Endothelial cell of umbilical vein (primary cell): Measurements from ENCODE around the gene ITSN1. TPM values are rescaled to one million over a fixed set of nuclear protein-coding genes. Genes with fewer than 3 reads are reported as not detected.
A peak's percentile ranks its signal among the peaks of the same experiment; 100 is the strongest.

ENCODE experiments used
- BruUV-seq: library from RNA; stranded (reverse); fragments of 400-500 nt; replicated peaks from 2 replicates; lab custom pipeline; 2021; lab: Mats Ljungman, UMichigan
- CTCF ChIA-PET: fragments of 300-600, 350-600 bp; sonication (Branson Sonifier 250); formaldehyde crosslinking; loops from one replicate; lab custom pipeline; 2021; ENCODE audit warnings: antibody characterized with exemption, inconsistent platforms; lab: Charles Lee
- POLR2A ChIA-PET: fragments of 300-600, 350-600 bp; sonication (Branson Sonifier 250); formaldehyde crosslinking; loops from one replicate; lab custom pipeline; 2021; ENCODE audit warnings: antibody characterized with exemption, inconsistent platforms; lab: Charles Lee
- DNase-seq: peaks from one replicate; pipeline ENCODE4 v3.0.0-alpha.2; 2011; ENCODE audit warnings: low read depth, low spot score
- FAIRE-seq: peaks from 2 replicates; lab custom pipeline; 2011; peaks lifted over from hg19 to GRCh38; lab: Jason Lieb, UNC
- H2AFZ ChIP-seq: 2 replicates; pipeline ENCODE4 v1.6.0; 2012; ENCODE audit warnings: low read depth, low read length, control low read depth, inconsistent platforms
- H3K27ac ChIP-seq: 2 replicates; pipeline ENCODE4 v1.5.1; 2011; ENCODE audit warnings: low read depth, mild to moderate bottlenecking, control low read depth, low read length, moderate library complexity; ENCODE audit not compliant: insufficient read depth
- H3K27me3 ChIP-seq, 2 experiments: 2 replicates each; pipeline versions ENCODE4 v1.6.0 to v1.6.1; 2011; ENCODE audit warnings: low read length in 2 of 2, mixed read lengths in 1 of 2; ENCODE audit not compliant: control insufficient read depth in 2 of 2, insufficient read depth in 2 of 2
- H3K36me3 ChIP-seq, 2 experiments: 2 replicates in 1 of 2; 3 replicates in 1 of 2; pipeline ENCODE4 v1.5.1; 2011; ENCODE audit warnings: low read length in 2 of 2, mild to moderate bottlenecking in 1 of 2, moderate library complexity in 1 of 2; ENCODE audit not compliant: control insufficient read depth in 2 of 2, insufficient read depth in 2 of 2; ENCODE audit errors: extremely low read depth in 1 of 2
- H3K4me1 ChIP-seq: 3 replicates; pipeline ENCODE4 v1.5.1; 2011; ENCODE audit warnings: mild to moderate bottlenecking, low read length; ENCODE audit not compliant: control insufficient read depth, insufficient read depth; ENCODE audit errors: extremely low read depth
- H3K4me2 ChIP-seq: 2 replicates; pipeline ENCODE4 v1.6.1; 2011; ENCODE audit warnings: low read length, control low read depth, mixed read lengths; ENCODE audit not compliant: insufficient read depth
- H3K4me3 ChIP-seq, 3 experiments: fragments of 200-600 bp in 1 of 3; sonication (generic), shearing (Covaris generic) in 1 of 3; replicated peaks in 1 of 3; 2 replicates each; pipeline ENCODE4 v1.5.1; 2011 to 2016; ENCODE audit warnings: control low read depth in 3 of 3, low read length in 3 of 3, mild to moderate bottlenecking in 2 of 3, inconsistent platforms in 1 of 3, low read depth in 1 of 3, moderate library complexity in 1 of 3; ENCODE audit not compliant: insufficient read depth in 1 of 3
- H3K79me2 ChIP-seq: 2 replicates; pipeline ENCODE4 v1.6.0; 2012; ENCODE audit warnings: low read length, inconsistent platforms; ENCODE audit not compliant: control insufficient read depth, insufficient read depth
- H3K9ac ChIP-seq: replicated peaks from 2 replicates; pipeline ENCODE3; 2011; ENCODE audit warnings: low read length, control low read depth; ENCODE audit not compliant: insufficient read depth; ENCODE audit errors: extremely low read depth
- H3K9me1 ChIP-seq: replicated peaks from 3 replicates; pipeline ENCODE4 v1.6.0; 2011; ENCODE audit warnings: mild to moderate bottlenecking, low read length; ENCODE audit not compliant: control insufficient read depth, insufficient read depth; ENCODE audit errors: extremely low read depth
- H3K9me3 ChIP-seq: replicated peaks from 2 replicates; pipeline ENCODE4 v1.5.1; 2012; ENCODE audit warnings: low read length, inconsistent platforms; ENCODE audit not compliant: control insufficient read depth, insufficient read depth
- H4K20me1 ChIP-seq: replicated peaks from 2 replicates; pipeline ENCODE3; 2011; ENCODE audit warnings: mild to moderate bottlenecking, low read length; ENCODE audit not compliant: control insufficient read depth, insufficient read depth; ENCODE audit errors: extremely low read depth
- CTCF ChIP-seq, 2 donors: IDR thresholded peaks; 1 replicate in 1 of 2; 2 replicates in 1 of 2; pipeline ENCODE4 v1.5.1; 2011; ENCODE audit warnings: low read length in 2 of 2, mild to moderate bottlenecking in 2 of 2, moderate library complexity in 2 of 2, control low read depth in 1 of 2, inconsistent platforms in 1 of 2, low read depth in 1 of 2; ENCODE audit not compliant: insufficient read depth in 1 of 2; ENCODE audit errors: extremely low read depth in 1 of 2
- EZH2 ChIP-seq: IDR thresholded peaks from 2 replicates; pipeline ENCODE4 v1.6.1; 2012; ENCODE audit warnings: borderline replicate concordance, low read depth, mild to moderate bottlenecking, moderate library complexity, low read length, inconsistent platforms; ENCODE audit not compliant: severe bottlenecking
- FOS ChIP-seq: IDR thresholded peaks from 2 replicates; pipeline ENCODE4 v1.6.1; 2011; ENCODE audit warnings: mild to moderate bottlenecking, low read length, moderate library complexity, borderline replicate concordance; ENCODE audit not compliant: insufficient read depth
- GATA2 ChIP-seq: IDR thresholded peaks from 2 replicates; pipeline ENCODE4 v1.7.0; 2011; ENCODE audit warnings: low read depth, mild to moderate bottlenecking, moderate library complexity, mixed read lengths, low read length; ENCODE audit not compliant: insufficient read length, insufficient read depth
- JUN ChIP-seq: IDR thresholded peaks from 2 replicates; pipeline ENCODE4 v1.6.1; 2011; ENCODE audit warnings: borderline replicate concordance, low read depth; ENCODE audit not compliant: insufficient read length, insufficient read depth
- MAX ChIP-seq: IDR thresholded peaks from 2 replicates; pipeline ENCODE4 v1.6.1; 2011; ENCODE audit not compliant: insufficient read depth, insufficient read length
- MYC ChIP-seq: IDR thresholded peaks from one replicate; pipeline ENCODE4 v1.6.1; 2011; ENCODE audit warnings: mild to moderate bottlenecking, low read depth, low read length
- POLR2A ChIP-seq: IDR thresholded peaks from 2 replicates; pipeline ENCODE4 v1.6.1; 2012; ENCODE audit warnings: low read depth, mild to moderate bottlenecking, control low read depth, low read length
- POLR2AphosphoS5 ChIP-seq: IDR thresholded peaks from 2 replicates; pipeline ENCODE4 v1.6.1; 2012; ENCODE audit warnings: low read depth, mild to moderate bottlenecking, control low read depth, low read length, moderate library complexity; ENCODE audit not compliant: insufficient read depth
- dilution Hi-C: fragments of 300-500 bp; cut with MboI; formaldehyde crosslinking; loops from one replicate; pipeline ENCODE4 v1.15.0; 2019; ENCODE audit warnings: low sequenced_read_pairs; ENCODE audit not compliant: extremely low pct_ligation_motif_present
- intact Hi-C: fragments of 100-400 bp; cut with micrococcal nuclease; formaldehyde crosslinking; loops from one replicate; pipeline ENCODE4 v1.10.0; 2022
- polyA plus RNA-seq, 4 experiments: library from polyadenylated mRNA; depleted of rRNA in 3 of 4; stranded (reverse) in 3 of 4; unstranded in 1 of 4; fragments of >200 nt; gene quantifications; 2 replicates each; pipeline versions ENCODE4 v1.2.1 to v1.2.3, GENCODE V29; 2011 to 2012; ENCODE audit warnings: missing spikeins in 1 of 4
- total RNA-seq: library from RNA; stranded (reverse); gene quantifications from 2 replicates; pipeline ENCODE4 v1.2.3, GENCODE V29; 2021

The ITSN1 gene
- total and polyA plus RNA-seq, 2 donors (not counting 3 experiments of a cell fraction or from before 2014, with no cell fraction given): 72.2 to 86.8 TPM

GRCh38 chr21:33644383-33645074 is 2.2 kb downstream of the ITSN1 start:
- POLR2A ChIA-PET: no interaction called here
- Histone ChIP-seq H3K27ac (peak overlapping the region; percentile 54), H3K36me3 (no peaks in the 10 kb centered on the region), H3K79me2 (peaks cover 81% of the 10 kb centered on the region), H3K4me1 (peaks cover 25% of the 10 kb centered on the region), H3K9me1 (no peaks in the 10 kb centered on the region), H3K9me3 (no peaks in the 10 kb centered on the region), H3K4me3 (peak overlapping the region; percentile 54 to 84 (median 76)), H4K20me1 (no peaks in the 10 kb centered on the region), H3K4me2 (peak overlapping the region; percentile 97), H3K9ac (peak overlapping the region; percentile 82), H3K27me3 (no peaks in the 10 kb centered on the region), H2AFZ (no peak overlapping the region)
- BruUV-seq: no TSS peak
- intact Hi-C loops: loop anchor here (5.0 kb wide), 2 partner anchors 73 to 168 kb away; no protein-coding TSS in a partner anchor
- CTCF ChIA-PET: interaction anchor here (0.9 to 2.4 kb wide), 5 partner anchors 11 to 250 kb away, joined by 3 to 7 read pairs (median 4); no protein-coding TSS in a partner anchor
- DNase-seq (peak; percentile 50), FAIRE-seq (peak; percentile 50)
- dilution Hi-C loops: no loop called here
- no peak for TF ChIP-seq EZH2

GRCh38 chr21:33645730-33646129 is 3.4 kb downstream of the ITSN1 start:
- H3K9me3 ChIP-seq: no peaks in the 10 kb centered on the region
- no peaks in the 10 kb centered on the region for H3K27me3 ChIP-seq
- intact Hi-C loops: no loop called here
- FAIRE-seq (no peak), DNase-seq (no peak)
- H3K27ac ChIP-seq: no peak overlapping the region
- no peak overlapping the region for H3K9ac ChIP-seq
- H3K36me3 ChIP-seq: no peaks in the 10 kb centered on the region
- ChIA-PET POLR2A (no interaction called here), CTCF (interaction anchor here (0.7 to 2.4 kb wide), 3 partner anchors 10 to 135 kb away, joined by 3 to 7 read pairs (median 3); no protein-coding TSS in a partner anchor)
- H3K4me2 ChIP-seq: no peak overlapping the region
- H3K9me1 ChIP-seq: no peaks in the 10 kb centered on the region
- BruUV-seq: no TSS peak
- no peaks in the 10 kb centered on the region for H4K20me1 ChIP-seq
- H3K4me1 ChIP-seq: peaks cover 27% of the 10 kb centered on the region
- no peak for TF ChIP-seq MYC
- TF ChIP-seq POLR2AphosphoS5: no peak
- TF ChIP-seq POLR2A: no peak
- TF ChIP-seq EZH2: no peak
- TF ChIP-seq FOS: no peak
- TF ChIP-seq MAX: no peak
- no peak for TF ChIP-seq CTCF (IDR thresholded peaks at IDR 0.05; ENCODE audit: extremely low read depth in 1 of 2, insufficient read depth in 1 of 2, low read depth in 1 of 2, low read length in 2 of 2)
- TF ChIP-seq JUN: no peak
- no peak for TF ChIP-seq GATA2
- dilution Hi-C loops: no loop called here
- H2AFZ ChIP-seq: no peak overlapping the region
- H3K79me2 ChIP-seq: peaks cover 86% of the 10 kb centered on the region
- no peak overlapping the region for H3K4me3 ChIP-seq
